WI38 (cell line): Measurements from ENCODE around the gene GPR148.
"Not testable (repeated sequence)": the region's sequence is repeated elsewhere in the genome, so short reads cannot be mapped to it uniquely, and the experiment has no call there.

Experiments used
- H3K4me3 ChIP-seq: 2 replicates; pipeline ENCODE4 v1.5.1; 2011; ENCODE audit warnings: low read depth, mild to moderate bottlenecking, control low read depth, low read length
- CTCF ChIP-seq: IDR thresholded peaks from 2 replicates; pipeline ENCODE4 v1.5.1; 2012; ENCODE audit warnings: low read depth, mild to moderate bottlenecking, control low read depth, low read length

GPR148 gene

GRCh38 chr2:130727286-130727924, 1.5 kb upstream of the GPR148 start:
- no peak overlapping the region for H3K4me3 ChIP-seq
- no peak for TF ChIP-seq CTCF

GRCh38 chr2:130728007-130728454, 839 bp upstream of the GPR148 start:
- H3K4me3 ChIP-seq, result no peak overlapping the region
- TF ChIP-seq CTCF, result no peak

GRCh38 chr2:130729322-130730299, 741 bp downstream of the GPR148 start:
- H3K4me3 ChIP-seq, result no peak overlapping the region

GRCh38 chr2:130732257-130732656, 3.4 kb downstream of the GPR148 start:
- H3K4me3 ChIP-seq, result not testable (repeated sequence)

More at GRCh38 chr2:130729322-130730299, 741 bp downstream of the GPR148 start:
- no peak for TF ChIP-seq CTCF

- H3K4me3 ChIP-seq, result no peak overlapping the region
- TF ChIP-seq CTCF, result no peak
These were observed 6.3 kb downstream of the GPR148 start for GRCh38 chr2:130735200-130735599.

- H3K4me3 ChIP-seq, result no peak overlapping the region
- TF ChIP-seq CTCF, result no peak
These were observed 7.6 kb downstream of the GPR148 start for GRCh38 chr2:130736487-130736886.

- no peak for TF ChIP-seq CTCF
These were observed 8.7 kb downstream of the GPR148 start for GRCh38 chr2:130737592-130737991.

More at GRCh38 chr2:130737592-130737991, 8.7 kb downstream of the GPR148 start:
- H3K4me3 ChIP-seq, result no peak overlapping the region
